ENCODE data around the gene ADAMTS1.

ADAMTS1 gene

GRCh38 chr21:26847921-26848320 is 2.7 kb upstream of the ADAMTS1 start:
- Histone ChIP-seq H3K9me3 (ENCODE audit: control insufficient read depth, insufficient read depth, low read depth, low read length) (no peaks in the 10 kb centered on the region), H3K36me3 (ENCODE audit: control insufficient read depth in 2 of 2, insufficient read depth in 1 of 2, low read length in 2 of 2) (peaks cover 0 to 7% of the 10 kb centered on the region in 2 experiments; a peak in 1 of 3 replicates), H3K27ac (ENCODE audit: extremely low read depth, low read depth, low read length) (no peak overlapping the region), H3K4me3 (ENCODE audit: low read depth, low read length) (no peak overlapping the region), H3K4me1 (ENCODE audit: control insufficient read depth, insufficient read depth, low read length) (no peaks in the 10 kb centered on the region; the same call in 1 of the 2 replicates)
- CTCF ChIA-PET: interaction anchor here (0.6 to 3.3 kb wide), 18 partner anchors 8 to 1898 kb away, joined by 3 to 37 read pairs (median 4); no protein-coding TSS in a partner anchor
- POLR2A ChIA-PET: no interaction called here
- TF ChIP-seq ZSCAN30 (tag by site-specific recombination; IDR thresholded peaks at IDR 0.05) (no peak), ZNF449 (tag by site-specific recombination; IDR thresholded peaks at IDR 0.05) (no peak), ZNF138 (tag by site-specific recombination; IDR thresholded peaks at IDR 0.05; ENCODE audit: borderline replicate concordance) (no peak), BCL11A (tag by site-specific recombination; IDR thresholded peaks at IDR 0.05; ENCODE audit: low read depth) (no peak), ZNF239 (tag by site-specific recombination; IDR thresholded peaks at IDR 0.05) (no peak), FEZF1 (tag by site-specific recombination; IDR thresholded peaks at IDR 0.05) (no peak), ZSCAN4 (tag by site-specific recombination; IDR thresholded peaks at IDR 0.05) (no peak), TRIM28 (IDR thresholded peaks at IDR 0.05; ENCODE audit: borderline replicate concordance, low read length) (no peak), ZNF350 (tag by site-specific recombination; IDR thresholded peaks at IDR 0.05) (no peak), ZNF623 (tag by site-specific recombination; IDR thresholded peaks at IDR 0.05) (no peak), ZNF600 (tag by site-specific recombination; IDR thresholded peaks at IDR 0.05) (no peak), IKZF3 (tag by site-specific recombination; IDR thresholded peaks at IDR 0.05) (no peak), ZNF529 (tag by site-specific recombination; IDR thresholded peaks at IDR 0.05; ENCODE audit: insufficient replicate concordance) (no peak), ZNF202 (tag by site-specific recombination; IDR thresholded peaks at IDR 0.05; ENCODE audit: borderline replicate concordance) (no peak), ZNF624 (tag by site-specific recombination; IDR thresholded peaks at IDR 0.05) (no peak)
- TF ChIP-seq, protein P1, sequence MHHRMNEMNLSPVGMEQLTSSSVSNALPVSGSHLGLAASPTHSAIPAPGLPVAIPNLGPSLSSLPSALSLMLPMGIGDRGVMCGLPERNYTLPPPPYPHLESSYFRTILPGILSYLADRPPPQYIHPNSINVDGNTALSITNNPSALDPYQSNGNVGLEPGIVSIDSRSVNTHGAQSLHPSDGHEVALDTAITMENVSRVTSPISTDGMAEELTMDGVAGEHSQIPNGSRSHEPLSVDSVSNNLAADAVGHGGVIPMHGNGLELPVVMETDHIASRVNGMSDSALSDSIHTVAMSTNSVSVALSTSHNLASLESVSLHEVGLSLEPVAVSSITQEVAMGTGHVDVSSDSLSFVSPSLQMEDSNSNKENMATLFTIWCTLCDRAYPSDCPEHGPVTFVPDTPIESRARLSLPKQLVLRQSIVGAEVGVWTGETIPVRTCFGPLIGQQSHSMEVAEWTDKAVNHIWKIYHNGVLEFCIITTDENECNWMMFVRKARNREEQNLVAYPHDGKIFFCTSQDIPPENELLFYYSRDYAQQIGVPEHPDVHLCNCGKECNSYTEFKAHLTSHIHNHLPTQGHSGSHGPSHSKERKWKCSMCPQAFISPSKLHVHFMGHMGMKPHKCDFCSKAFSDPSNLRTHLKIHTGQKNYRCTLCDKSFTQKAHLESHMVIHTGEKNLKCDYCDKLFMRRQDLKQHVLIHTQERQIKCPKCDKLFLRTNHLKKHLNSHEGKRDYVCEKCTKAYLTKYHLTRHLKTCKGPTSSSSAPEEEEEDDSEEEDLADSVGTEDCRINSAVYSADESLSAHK (tag by site-specific recombination; IDR thresholded peaks at IDR 0.05): no peak
- TF ChIP-seq, protein P2, sequence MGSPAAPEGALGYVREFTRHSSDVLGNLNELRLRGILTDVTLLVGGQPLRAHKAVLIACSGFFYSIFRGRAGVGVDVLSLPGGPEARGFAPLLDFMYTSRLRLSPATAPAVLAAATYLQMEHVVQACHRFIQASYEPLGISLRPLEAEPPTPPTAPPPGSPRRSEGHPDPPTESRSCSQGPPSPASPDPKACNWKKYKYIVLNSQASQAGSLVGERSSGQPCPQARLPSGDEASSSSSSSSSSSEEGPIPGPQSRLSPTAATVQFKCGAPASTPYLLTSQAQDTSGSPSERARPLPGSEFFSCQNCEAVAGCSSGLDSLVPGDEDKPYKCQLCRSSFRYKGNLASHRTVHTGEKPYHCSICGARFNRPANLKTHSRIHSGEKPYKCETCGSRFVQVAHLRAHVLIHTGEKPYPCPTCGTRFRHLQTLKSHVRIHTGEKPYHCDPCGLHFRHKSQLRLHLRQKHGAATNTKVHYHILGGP (tag by site-specific recombination; IDR thresholded peaks at IDR 0.05): no peak
- TF ChIP-seq, protein P3, sequence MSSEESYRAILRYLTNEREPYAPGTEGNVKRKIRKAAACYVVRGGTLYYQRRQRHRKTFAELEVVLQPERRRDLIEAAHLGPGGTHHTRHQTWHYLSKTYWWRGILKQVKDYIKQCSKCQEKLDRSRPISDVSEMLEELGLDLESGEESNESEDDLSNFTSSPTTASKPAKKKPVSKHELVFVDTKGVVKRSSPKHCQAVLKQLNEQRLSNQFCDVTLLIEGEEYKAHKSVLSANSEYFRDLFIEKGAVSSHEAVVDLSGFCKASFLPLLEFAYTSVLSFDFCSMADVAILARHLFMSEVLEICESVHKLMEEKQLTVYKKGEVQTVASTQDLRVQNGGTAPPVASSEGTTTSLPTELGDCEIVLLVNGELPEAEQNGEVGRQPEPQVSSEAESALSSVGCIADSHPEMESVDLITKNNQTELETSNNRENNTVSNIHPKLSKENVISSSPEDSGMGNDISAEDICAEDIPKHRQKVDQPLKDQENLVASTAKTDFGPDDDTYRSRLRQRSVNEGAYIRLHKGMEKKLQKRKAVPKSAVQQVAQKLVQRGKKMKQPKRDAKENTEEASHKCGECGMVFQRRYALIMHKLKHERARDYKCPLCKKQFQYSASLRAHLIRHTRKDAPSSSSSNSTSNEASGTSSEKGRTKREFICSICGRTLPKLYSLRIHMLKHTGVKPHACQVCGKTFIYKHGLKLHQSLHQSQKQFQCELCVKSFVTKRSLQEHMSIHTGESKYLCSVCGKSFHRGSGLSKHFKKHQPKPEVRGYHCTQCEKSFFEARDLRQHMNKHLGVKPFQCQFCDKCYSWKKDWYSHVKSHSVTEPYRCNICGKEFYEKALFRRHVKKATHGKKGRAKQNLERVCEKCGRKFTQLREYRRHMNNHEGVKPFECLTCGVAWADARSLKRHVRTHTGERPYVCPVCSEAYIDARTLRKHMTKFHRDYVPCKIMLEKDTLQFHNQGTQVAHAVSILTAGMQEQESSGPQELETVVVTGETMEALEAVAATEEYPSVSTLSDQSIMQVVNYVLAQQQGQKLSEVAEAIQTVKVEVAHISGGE (tag by site-specific recombination; conservative IDR thresholded peaks at IDR 0.05; ENCODE audit: low read depth): no peak

All from HEK293 (cell line).